Panc1 (cell line): ENCODE data around the gene SPATA1.

ENCODE experiments used
- CTCF ChIP-seq: fragments of 450-650 bp; IDR thresholded peaks from 2 replicates; pipeline ENCODE4 v1.5.1; 2017; ENCODE audit warnings: mild to moderate bottlenecking
- POLR2AphosphoS5 ChIP-seq: IDR thresholded peaks from 2 replicates; pipeline ENCODE4 v1.6.1; 2012; ENCODE audit warnings: mild to moderate bottlenecking, low read depth, low read length, moderate library complexity

GRCh38 chr1:84598418-84598817 is 92.2 kb downstream of the SPATA1 start:
- TF ChIP-seq CTCF (no peak), POLR2AphosphoS5 (no peak)
